Stimulated activated CD8-positive, alpha-beta memory T cell treated with anti-CD3 and anti-CD28 coated beads, Interleukin-15, amount 100 ng/mL, for 4 hours (primary cell): ENCODE measurements around the gene MYL5.
A peak's percentile ranks its signal among the peaks of the same experiment; 100 is the strongest.
"Not testable (repeated sequence)": the region's sequence is repeated elsewhere in the genome, so short reads cannot be mapped to it uniquely, and the experiment has no call there.

Experiments
- DNase-seq, 2 donors: peaks; one replicate each; pipeline ENCODE4 v3.0.0-alpha.2; 2020; ENCODE audit warnings: low read depth in 2 of 2

The MYL5 gene

DNA sequence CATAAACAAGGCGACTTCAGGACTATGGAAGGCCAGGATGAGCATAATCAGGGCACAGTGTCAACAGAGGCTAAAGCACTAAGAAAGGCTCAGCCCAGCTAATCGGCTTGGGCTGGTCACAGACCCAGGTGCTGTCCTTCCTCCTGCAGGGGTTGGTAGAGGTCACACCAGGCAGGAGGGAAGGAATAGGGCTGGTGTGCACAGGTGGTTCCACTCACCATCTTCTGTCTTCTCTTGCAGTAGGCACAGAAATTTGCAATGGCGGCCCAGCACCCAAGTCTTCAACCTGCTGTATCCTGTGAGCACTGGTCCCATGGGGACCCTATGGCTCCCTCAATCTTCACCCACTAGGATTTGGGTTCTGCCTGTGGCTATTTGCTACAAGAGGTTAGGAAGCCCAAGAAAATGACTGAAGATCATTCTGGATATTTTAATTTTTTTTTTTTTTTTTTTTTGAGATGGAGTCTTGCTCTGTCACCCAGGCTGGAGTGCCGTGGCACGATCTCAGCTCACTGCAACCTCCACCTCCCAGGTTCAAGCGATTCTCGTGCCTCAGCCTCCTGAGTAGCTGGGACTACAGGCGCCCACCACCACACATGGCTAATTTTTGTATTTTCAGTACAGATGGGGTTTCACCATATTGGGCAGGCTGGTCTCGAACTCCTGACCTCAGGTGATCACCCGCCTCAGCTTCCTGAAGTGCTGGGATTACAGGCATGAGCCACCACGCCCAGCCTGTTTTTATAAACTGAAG lies 4.4 kb upstream of the MYL5 start:
- DNase-seq: not testable (repeated sequence)

DNA sequence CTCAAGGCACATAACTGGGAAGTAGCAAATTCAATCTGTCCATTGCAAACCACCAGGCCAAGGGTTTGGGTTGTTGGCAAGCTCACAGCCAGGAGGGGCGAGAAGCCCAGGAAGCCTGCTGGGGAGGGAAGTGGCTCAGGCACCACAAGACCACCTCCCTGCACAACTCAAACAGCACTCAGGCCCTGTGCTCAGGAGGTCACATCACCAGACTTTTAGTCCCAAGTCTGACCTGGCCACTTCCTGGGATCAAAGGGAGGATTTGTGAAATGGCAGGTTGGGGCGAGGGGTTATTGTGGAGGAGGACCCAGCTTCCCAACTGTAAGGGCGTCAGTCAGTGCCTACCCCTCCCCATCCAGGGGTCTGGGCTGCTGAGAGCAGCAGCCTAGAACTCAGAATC lies 2.6 kb upstream of the MYL5 start:
- DNase-seq: no peak

DNA sequence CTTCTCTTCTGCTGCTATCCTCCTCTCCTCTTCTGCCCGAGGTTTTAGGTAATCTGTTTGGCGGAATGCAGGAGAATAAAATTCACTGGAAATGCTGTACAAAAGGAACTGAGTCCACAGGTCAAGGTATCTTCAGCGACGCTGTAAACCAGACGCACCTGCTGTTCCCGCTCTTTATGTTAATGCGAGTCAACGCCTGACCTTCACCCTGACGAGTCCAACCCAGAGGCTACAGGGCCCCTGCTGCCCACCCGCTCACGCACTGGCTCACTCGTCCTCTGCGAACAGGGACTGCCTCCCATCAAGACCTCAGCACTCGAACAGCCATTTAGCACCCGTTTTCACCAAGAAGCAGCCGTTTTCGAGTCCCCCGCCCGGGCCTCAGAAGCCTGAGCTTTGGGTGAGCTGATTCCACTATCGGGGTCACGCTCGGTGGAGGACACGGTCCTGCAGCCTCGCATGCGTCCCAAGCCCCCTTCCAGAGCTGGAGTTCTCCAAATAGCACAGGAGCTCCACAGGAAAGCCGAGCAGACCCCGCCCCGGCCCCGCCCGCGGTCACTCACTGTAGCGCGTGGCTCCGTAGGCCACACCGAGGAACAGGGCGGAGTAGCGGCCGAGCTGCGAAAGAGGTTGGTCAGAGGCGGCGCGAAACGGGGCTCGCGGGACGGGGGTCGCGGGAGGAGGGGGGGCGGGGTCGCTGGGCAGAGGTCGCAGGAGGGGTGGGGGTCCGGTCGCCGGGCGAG lies 822 bp upstream of the MYL5 start:
- DNase-seq: no peak

DNA sequence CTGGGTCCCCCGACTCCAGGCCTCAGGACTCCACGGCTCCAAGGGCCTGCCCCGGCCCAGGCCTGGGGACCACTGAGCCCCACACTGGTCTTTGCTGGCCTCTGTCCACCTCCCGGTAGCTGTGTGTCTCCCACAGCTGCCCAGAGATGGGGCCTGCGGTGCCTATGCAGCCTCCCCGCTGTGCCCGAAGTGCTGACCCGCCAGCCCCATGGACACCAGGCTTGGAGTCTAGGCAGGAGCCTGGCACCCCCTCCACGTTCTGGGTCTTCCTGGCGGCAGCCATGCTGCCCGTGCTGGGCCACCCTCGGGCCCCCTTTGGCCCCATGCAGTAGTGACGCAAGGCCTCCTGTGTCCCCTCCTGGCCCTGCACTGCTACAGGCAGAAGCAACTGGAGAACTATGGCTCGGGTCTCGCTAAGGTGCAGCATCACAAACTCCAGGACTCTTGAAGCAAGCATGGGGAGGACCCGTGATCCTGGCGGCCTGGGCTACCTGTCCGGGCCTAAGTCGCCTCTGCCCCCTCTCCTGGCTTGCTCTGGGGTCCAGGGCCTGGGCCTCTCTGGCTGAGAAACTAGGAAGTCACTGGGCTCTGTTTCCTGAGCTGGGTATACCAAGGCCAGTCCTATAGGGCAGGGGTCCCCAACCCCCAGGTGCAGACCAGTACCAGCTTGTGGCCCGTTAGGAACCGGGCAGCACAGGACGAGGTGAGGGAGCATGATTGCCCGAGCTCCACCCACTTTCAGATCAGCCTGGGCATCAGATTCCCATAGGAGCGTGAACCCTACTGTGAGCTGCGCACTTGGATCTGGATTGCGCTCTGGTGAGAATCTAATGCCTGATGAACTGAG lies 917 bp downstream of the MYL5 start:
- DNase-seq: no peak

DNA sequence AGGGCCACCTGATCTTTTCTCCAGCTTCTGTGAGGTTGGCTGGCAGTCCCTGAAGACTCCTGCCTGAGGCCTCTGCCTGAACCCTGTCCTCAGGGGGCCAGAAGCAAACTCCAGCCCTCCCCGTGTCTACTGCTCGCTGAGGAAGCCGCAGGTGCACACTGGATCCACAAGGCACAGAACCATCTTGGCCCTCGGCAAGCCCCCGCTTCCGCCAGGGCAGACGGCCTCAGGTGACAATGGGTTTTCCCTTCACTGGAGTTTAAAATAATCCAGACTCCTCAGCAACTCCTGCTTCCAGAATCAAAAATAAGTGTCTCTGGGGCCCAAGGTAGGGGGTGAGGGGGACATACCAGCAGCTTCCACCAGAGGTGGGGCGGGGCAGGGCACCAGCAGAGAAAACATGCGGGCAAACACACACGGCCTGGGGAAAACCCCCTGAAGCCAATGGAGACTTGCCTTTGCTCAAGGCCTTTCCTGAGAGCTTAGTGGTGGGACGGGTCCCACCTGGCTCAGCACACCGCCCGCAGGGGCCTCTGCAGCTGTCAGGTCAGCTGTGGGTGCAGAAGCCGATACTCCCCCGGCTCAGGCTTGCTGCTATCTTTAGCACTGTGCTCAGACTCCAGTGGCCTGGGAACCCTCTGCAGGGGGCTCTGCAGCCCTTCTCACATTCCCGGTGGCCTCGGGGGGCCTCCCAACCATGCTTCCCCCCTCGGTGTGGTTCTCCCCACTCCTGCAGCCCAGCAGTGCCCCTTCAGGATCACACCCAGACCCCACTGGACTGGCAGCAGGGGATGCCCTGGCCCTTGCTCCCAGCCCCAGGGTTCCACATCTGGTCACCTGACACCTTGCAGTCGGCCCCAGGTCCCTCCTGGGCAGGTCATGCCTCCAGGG lies 1.9 kb downstream of the MYL5 start:
- DNase-seq: no peak

DNA sequence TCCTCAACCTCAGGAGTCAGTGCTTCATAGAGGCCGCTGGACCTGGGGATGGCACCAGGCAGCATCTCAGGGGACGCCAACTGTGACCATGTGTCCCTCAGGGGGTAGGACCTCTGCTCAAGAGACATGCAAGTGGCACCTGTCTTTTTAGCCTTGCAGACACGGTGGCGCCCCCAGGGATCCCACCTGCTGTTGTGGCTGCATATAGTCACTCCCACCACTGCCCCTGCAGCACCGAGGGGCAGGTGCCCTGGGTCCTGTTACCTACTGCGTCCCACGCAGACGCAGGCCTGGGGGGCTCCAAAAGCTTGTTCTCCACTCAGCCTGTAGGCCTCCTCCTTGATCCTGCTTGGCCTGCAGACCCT lies 2.5 kb downstream of the MYL5 start:
- no peak for DNase-seq

DNA sequence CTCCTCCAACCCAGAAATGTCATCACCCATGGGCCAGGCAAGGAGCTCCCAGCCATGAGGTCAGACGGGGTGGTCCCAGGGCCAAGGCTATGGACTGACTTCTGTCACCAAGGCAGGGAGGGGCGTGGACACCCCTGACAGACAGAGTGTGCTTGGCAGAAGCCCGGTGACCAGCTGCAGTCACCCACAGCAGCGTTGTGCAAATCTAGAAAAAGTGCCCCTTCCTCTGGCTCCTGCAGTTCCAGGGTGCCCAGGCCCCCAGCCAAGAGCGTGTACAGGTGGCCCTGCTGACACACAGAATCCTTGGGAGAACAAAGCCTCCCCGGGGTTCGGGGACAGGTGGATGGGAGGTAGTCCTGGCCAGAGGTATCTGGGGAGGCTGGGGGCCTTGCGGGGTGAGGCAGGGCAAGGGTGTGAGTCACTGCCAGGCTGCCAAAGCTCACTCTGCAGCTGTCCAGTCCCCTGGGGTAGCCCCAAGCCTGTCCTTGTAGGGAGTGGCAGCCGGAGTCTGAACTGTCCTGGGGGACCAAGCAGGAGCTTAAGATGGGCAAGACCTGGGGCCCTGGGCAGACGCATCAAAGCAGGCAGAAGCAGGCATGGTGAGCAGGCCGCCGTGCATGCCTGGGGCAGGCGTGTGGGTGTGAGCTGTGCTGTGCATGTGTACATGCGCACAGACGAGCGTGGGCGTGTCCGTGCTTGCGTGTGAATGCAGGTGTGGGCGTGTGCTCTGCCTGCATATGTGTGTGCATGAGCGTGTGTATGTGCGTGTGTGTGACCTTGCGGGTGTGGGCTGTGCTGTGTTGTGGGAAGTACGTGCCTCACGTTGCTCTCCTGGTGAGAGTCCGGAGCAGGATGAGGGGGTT lies 3.3 kb downstream of the MYL5 start:
- DNase-seq: no peak

DNA sequence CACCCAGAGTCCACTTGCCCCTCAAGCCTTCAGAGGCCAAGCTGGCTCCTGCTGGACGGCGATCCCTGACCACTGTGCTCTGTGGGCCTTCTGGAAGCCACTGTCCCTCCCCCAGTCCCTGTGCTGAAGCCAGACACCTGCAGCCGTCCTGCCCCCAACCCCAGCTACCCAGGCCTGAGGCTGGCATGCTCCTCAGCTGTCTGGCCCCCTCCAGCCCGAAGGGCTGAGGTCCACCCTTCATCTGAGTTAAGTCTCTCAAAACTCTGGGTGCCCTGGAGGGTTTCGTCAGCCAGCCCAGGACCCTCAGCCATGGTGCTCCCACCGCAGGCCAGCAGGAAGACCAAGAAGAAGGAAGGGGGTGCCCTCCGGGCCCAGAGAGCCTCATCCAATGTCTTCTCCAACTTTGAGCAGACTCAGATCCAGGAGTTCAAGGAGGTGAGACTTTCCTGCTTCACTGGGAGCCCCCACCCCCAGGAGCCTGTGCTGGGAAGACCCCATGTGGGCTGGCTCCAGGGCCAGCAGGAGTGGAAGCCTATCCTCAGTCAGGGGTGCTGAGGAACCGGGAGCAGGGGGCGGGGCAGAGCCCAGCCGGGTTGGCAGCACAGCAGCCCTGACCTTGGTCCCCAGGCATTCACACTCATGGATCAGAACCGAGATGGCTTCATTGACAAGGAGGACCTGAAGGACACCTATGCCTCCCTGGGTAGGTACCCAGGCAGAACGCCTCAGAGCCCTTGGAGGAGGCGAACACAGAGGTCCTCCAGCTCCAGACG lies 4.2 kb downstream of the MYL5 start:
- DNase-seq: no peak

DNA sequence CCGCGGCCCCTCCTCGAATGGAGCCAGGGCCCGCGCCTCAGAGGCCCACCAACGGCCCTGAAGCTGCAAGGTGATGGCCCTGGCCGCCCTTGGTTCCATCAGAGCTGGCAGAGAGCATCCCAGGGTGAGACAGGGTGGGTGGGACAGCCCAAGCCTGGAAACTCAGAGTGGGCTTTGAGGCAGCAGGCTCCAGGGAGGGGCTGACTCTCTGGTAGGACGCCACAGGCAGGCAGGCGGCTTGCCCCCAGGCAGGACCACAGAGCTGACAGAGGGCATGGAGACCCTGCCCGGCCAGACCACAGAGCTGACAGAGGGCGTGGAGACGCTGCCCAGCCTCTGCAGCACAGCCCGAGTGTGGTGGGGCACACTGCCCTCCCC lies 4.8 kb downstream of the MYL5 start:
- no peak for DNase-seq

DNA sequence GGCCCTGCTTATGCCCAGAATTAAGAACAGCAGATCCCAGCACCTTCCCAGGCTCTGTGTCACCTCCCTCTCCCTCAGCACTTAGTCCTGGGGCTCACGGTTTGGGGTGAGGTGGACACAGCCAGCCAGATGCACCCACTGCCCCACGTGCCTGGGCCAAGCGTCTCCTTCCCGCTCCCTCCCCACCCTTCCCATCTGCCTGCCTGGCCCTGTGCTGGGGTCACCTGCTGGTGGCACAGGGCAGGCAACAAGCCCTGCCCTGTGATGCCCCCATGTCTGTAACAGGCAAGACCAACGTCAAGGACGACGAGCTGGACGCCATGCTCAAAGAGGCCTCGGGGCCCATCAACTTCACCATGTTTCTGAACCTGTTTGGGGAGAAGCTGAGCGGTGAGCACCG lies 5.3 kb downstream of the MYL5 start:
- no peak for DNase-seq

DNA sequence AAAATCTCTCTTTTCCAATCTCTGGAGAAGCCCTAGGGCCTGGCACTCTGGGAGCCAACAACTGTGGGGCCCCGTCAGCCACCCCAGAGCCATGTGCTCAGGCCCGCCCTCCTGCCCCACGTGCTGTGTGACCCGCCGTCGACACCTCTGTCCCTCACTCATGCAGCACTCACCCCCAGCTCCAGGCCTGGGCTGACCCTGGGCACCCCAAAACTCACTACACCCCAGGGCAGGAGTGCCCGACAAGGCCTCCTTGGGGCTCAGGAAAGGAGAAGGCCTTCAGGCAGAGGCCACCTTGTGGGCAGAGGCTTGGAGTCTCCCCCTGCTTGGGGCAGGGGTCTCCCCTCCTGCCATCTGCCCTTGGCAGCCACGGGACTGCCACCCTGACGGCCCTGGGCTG lies 5.7 kb downstream of the MYL5 start:
- DNase-seq: no peak

DNA sequence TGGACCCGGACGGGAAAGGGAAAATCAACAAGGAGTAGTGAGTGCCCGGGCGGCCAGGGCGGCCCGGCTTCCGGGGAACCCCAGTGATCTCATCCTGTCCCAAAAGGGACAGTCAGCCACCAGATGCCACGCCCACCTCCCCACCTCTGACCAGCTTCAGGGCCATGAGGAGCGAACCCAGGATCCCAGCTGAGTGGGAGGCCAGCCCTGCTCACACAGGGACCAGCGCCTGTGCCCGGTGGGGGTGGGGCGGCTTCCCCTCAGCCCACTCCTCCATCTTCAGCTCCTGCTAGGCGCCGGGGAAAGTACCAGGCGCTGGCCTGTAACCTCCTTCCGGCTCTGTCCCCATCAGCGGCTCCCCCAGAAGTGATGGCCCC lies 6.2 kb downstream of the MYL5 start:
- DNase-seq: no peak

DNA sequence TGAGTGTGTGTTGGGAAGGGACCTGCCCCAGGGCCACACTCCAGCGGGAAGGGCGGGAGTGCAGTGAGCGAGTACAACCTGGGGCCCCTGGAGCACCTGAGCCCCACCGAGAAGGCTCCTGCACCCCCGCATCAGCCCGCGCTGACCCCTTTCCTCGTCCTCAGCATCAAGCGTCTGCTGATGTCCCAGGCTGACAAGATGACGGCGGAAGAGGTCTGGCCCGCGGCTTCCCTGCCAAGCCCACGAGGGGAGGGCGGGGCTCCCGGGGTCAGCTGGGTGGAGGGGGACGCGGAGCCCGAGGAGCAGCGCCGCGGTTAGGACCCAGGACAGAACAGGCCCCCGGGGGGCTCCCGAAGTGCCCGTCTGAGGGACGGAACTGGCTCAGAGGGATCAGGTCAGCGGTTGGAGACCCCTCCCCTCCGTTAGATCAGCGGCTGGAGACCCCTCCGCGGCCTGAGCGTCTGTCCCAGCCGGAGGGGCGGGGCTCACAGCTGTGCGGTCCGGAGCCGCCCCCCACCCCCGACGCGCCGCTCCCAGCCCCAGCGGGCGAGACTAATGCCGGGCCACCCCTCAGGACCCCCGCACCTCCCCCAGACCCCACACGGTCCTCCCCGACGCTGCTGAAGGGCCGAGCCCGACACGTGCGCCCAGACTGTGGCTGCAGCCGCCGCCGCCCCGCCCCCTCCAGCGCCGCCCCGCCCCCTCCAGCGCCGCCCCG lies 6.7 kb downstream of the MYL5 start:
- DNase-seq: peak in 1 of 2 donors; percentile 42

DNA sequence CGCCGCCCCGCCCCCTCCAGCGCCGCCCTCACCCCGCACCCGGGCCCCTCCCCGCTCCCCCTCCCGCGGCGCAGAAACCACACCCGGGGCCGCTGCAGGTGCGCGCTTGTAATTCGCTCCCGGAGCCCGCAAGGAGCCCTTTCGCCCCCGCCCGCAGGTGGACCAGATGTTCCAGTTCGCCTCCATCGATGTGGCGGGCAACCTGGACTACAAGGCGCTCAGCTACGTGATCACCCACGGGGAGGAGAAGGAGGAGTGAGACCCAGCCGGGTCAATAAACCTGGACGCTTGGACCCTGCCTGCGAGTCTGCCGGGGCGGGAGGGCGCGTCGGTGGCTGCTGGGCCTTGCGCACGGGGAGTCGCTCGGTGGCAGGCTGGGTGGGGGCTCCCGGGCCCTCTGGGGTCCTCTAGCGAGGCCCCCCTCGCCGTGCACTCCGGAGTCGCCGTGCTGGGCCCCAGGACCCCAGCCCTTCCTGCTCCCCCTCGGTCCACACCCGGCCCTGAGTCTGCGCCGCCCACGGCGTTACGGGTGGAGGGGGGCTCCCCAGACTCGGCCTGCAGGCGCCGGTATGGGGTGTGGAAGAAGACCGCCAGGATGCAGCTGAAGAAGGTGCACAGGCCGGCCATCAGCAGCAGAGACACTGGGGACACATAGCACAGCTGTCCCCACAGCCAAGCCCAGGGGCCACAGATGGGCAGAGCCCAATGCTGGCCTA lies 7.6 kb downstream of the MYL5 start:
- DNase-seq: no peak

DNA sequence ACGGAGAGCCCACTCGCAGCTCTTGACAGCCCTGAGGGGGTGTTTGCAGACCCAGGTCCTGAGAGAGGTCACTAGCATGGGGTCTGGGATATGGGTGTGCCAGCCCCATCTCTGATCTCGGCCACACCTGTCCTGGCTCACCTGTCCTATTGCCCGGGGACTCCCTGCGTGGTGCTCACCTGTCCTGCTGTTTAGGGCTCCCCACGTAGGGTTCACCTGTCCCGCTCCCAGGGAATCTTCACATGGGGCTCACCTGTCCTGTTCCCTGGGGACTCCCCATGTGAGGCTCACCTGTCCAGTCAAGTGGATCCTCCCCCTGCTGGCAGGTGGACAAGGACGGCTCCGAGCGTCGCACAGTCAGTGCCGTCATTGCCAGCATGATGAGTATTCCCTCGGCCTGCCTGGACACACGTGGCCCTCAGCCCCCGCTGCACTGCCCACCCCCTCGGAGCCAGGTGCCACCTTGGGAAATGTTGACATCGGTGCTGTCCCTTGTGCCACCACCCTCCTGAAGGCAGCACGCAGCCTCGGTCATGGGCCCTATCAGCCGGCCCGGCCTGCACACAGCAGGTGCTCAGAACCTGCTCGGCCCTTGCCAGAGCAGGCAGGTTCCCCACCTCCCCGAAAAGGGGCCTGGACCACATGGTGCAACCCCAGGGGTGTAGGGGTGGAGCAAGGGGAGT lies 8.3 kb downstream of the MYL5 start:
- DNase-seq: no peak

DNA sequence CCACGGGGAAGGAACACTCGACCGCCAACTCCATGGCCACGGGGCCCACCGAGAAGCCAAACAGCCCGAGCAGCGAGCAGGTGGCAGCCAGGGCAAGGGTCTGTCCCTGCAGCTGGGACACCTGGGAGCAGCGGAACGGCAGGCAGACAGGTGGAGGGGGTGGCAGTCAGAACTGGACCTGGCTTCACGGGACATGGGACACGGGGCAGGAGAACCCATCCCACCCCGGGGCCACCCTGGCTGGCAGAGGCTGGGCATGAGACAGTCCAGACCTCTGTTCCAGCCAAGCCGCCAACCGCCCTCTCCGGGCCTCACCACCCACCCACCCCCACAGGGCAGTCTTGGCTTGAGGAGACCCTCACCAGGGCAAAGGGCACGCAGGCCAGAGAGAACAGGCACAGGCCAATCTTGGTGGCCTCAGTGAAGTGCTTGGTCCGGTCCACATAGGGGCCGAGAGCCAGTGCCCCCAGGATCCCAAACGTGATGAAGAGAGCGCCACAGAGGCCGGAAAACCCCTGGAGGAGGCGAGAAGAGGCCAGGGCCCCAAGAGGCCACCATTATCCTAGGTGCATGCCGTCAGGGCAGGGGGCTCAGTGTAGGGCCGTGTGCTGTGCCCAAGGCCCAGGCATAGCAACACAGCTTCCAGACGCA lies 9.0 kb downstream of the MYL5 start:
- no peak for DNase-seq

DNA sequence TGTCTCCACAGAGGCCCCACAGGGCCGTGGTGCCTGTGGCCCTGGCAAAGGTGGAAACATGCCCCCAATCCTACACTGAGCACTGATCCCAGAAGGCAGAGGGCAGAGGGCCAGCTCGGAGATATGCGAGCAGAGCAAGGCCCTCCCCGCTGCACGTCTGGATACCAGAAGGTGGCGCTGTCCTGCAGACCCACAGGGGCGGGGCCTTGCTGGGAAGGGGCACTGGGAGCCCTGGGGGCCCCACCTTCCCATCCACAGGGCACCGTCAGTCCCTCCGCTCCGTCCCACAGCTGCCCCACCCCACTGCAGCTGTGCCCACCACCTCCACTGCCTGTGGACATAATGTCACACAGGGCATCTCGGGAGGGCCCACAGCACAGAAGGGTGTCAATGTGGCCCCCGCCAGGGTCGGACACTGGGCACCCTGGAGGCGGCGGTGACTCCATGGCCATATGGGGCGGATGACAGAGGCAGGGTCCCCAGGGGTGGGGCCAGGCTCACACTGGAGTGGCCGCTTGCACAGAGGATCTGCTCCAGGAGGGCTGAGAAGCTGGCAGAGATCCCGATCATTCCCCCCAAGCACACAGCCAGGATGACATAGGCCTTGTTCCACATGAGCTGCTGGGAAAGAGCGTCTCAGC lies 9.8 kb downstream of the MYL5 start:
- no peak for DNase-seq
